Activated CD4-positive, alpha-beta T cell treated with anti-CD3 and anti-CD28 coated beads, Interleukin-2, amount 10 ng/mL, durations not matched to agents 7 days and 5 days (primary cell): Measurements from ENCODE around the gene ELMO1. TPM values are rescaled to one million over a fixed set of nuclear protein-coding genes. Genes with fewer than 3 reads are reported as not detected.
A peak's percentile ranks its signal among the peaks of the same experiment; 100 is the strongest.

Source experiments
- CTCF ChIA-PET: fragments of 350-600 bp; sonication (Branson Sonifier 250); formaldehyde crosslinking; loops from one replicate; lab custom pipeline; 2021; ENCODE audit warnings: antibody characterized with exemption; lab: Charles Lee
- POLR2A ChIA-PET: fragments of 350-600 bp; sonication (Branson Sonifier 250); formaldehyde crosslinking; loops from one replicate; lab custom pipeline; 2021; ENCODE audit warnings: antibody characterized with exemption; lab: Charles Lee
- DNase-seq: peaks from one replicate; pipeline ENCODE4 v3.0.0-alpha.2; 2020
- H3K27ac Mint-ChIP-seq: one replicate; pipeline ENCODE4 v1.8.0; 2021; ENCODE audit warnings: mild to moderate bottlenecking, moderate library complexity, mixed read lengths
- H3K27me3 Mint-ChIP-seq: one replicate; pipeline ENCODE4 v1.8.0; 2021; ENCODE audit warnings: mixed read lengths
- H3K36me3 Mint-ChIP-seq: one replicate; pipeline ENCODE4 v1.8.0; 2021; ENCODE audit warnings: low read depth, mixed read lengths
- H3K4me1 Mint-ChIP-seq: one replicate; pipeline ENCODE4 v1.8.0; 2021; ENCODE audit warnings: mixed read lengths
- H3K4me3 Mint-ChIP-seq: one replicate; pipeline ENCODE4 v1.8.0; 2021; ENCODE audit warnings: mild to moderate bottlenecking, moderate library complexity, mixed read lengths
- H3K9me3 Mint-ChIP-seq: one replicate; pipeline ENCODE4 v1.8.0; 2021; ENCODE audit warnings: mixed read lengths
- total RNA-seq, 2 experiments: library from RNA; stranded (reverse); gene quantifications; one replicate each; pipeline ENCODE4 v1.2.3, GENCODE V29; 2021

ELMO1 gene
- total RNA-seq, 2 experiments from 2014 or later = 99.8 to 142 TPM

- ChIA-PET CTCF (no interaction called here), POLR2A (no interaction called here)
- Mint-ChIP-seq H3K9me3 (peaks cover 47% of the 10 kb centered on the region), H3K36me3 (peaks cover 71% of the 10 kb centered on the region), H3K4me3 (no peak overlapping the region), H3K27ac (no peak overlapping the region), H3K4me1 (no peaks in the 10 kb centered on the region), H3K27me3 (no peaks in the 10 kb centered on the region)
- DNase-seq = no peak
Observed at GRCh38 chr7:36951257-36951697, 497.4 kb downstream of the ELMO1 start.

- ChIA-PET CTCF (no interaction called here), POLR2A (no interaction called here)
- no peak overlapping the region for H3K27ac Mint-ChIP-seq
Observed at GRCh38 chr7:36949711-36950600, 498.7 kb downstream of the ELMO1 start.

GRCh38 chr7:36946401-36946739, 502.3 kb downstream of the ELMO1 start:
- peaks cover 83% of the 10 kb centered on the region for H3K36me3 Mint-ChIP-seq
- no peak overlapping the region for H3K27ac Mint-ChIP-seq
- DNase-seq = no peak
- H3K27me3 Mint-ChIP-seq = no peaks in the 10 kb centered on the region
- POLR2A ChIA-PET = no interaction called here
- H3K9me3 Mint-ChIP-seq = peaks cover 65% of the 10 kb centered on the region
- H3K4me3 Mint-ChIP-seq = no peak overlapping the region
- H3K4me1 Mint-ChIP-seq = peaks cover 17% of the 10 kb centered on the region
- CTCF ChIA-PET = interaction anchor here (1.0 kb wide), 1 partner anchor 17 kb away, joined by 4 read pairs; no protein-coding TSS in a partner anchor

More at GRCh38 chr7:36949711-36950600, 498.7 kb downstream of the ELMO1 start:
- H3K4me1 Mint-ChIP-seq = no peaks in the 10 kb centered on the region
- peaks cover 68% of the 10 kb centered on the region for H3K36me3 Mint-ChIP-seq
- peaks cover 46% of the 10 kb centered on the region for H3K9me3 Mint-ChIP-seq
- DNase-seq = no peak
- no peak overlapping the region for H3K4me3 Mint-ChIP-seq
- no peaks in the 10 kb centered on the region for H3K27me3 Mint-ChIP-seq

- POLR2A ChIA-PET = no interaction called here
- H3K4me3 Mint-ChIP-seq = no peak overlapping the region
- CTCF ChIA-PET = interaction anchor here (0.6 to 2.9 kb wide), 2 partner anchors 16 to 495 kb away, joined by 3 to 10 read pairs; no protein-coding TSS in a partner anchor
- peaks cover 83% of the 10 kb centered on the region for H3K36me3 Mint-ChIP-seq
- DNase-seq = no peak
- H3K4me1 Mint-ChIP-seq = peaks cover 17% of the 10 kb centered on the region
- no peaks in the 10 kb centered on the region for H3K27me3 Mint-ChIP-seq
- H3K9me3 Mint-ChIP-seq = peaks cover 65% of the 10 kb centered on the region
- H3K27ac Mint-ChIP-seq = no peak overlapping the region
Observed at GRCh38 chr7:36945612-36946400, 502.9 kb downstream of the ELMO1 start.

GRCh38 chr7:36944838-36945237, 503.8 kb downstream of the ELMO1 start:
- Mint-ChIP-seq H3K27me3 (no peaks in the 10 kb centered on the region), H3K9me3 (peaks cover 72% of the 10 kb centered on the region), H3K27ac (no peak overlapping the region), H3K4me3 (no peak overlapping the region), H3K36me3 (peaks cover 83% of the 10 kb centered on the region), H3K4me1 (peaks cover 22% of the 10 kb centered on the region)
- ChIA-PET CTCF (interaction anchor here (1.6 to 2.9 kb wide), 2 partner anchors 15 to 274 kb away, joined by 3 to 10 read pairs; no protein-coding TSS in a partner anchor), POLR2A (no interaction called here)
- no peak for DNase-seq

GRCh38 chr7:36943591-36944435, 504.9 kb downstream of the ELMO1 start:
- ChIA-PET POLR2A (no interaction called here), CTCF (interaction anchor here (0.8 to 2.9 kb wide), 3 partner anchors 9 to 273 kb away, joined by 3 to 10 read pairs (median 4); no protein-coding TSS in a partner anchor)
- H3K4me3 Mint-ChIP-seq = no peak overlapping the region
- H3K27me3 Mint-ChIP-seq = no peaks in the 10 kb centered on the region
- peak overlapping the region; percentile 77 for H3K27ac Mint-ChIP-seq
- peaks cover 32% of the 10 kb centered on the region for H3K4me1 Mint-ChIP-seq
- no peak for DNase-seq
- peaks cover 79% of the 10 kb centered on the region for H3K36me3 Mint-ChIP-seq
- H3K9me3 Mint-ChIP-seq = peaks cover 74% of the 10 kb centered on the region

- peaks cover 40% of the 10 kb centered on the region for H3K4me1 Mint-ChIP-seq
- POLR2A ChIA-PET = no interaction called here
- peaks cover 79% of the 10 kb centered on the region for H3K36me3 Mint-ChIP-seq
- no peak overlapping the region for H3K4me3 Mint-ChIP-seq
- no peaks in the 10 kb centered on the region for H3K27me3 Mint-ChIP-seq
- peaks cover 75% of the 10 kb centered on the region for H3K9me3 Mint-ChIP-seq
- CTCF ChIA-PET = interaction anchor here (0.8 to 2.9 kb wide), 3 partner anchors 8 to 272 kb away, joined by 3 to 10 read pairs (median 4); no protein-coding TSS in a partner anchor
- peak overlapping the region; percentile 38 for H3K27ac Mint-ChIP-seq
- DNase-seq = no peak
Observed at GRCh38 chr7:36942955-36943354, 505.7 kb downstream of the ELMO1 start.

GRCh38 chr7:36942541-36942940, 506.1 kb downstream of the ELMO1 start:
- ChIA-PET CTCF (no interaction called here), POLR2A (no interaction called here)
- Mint-ChIP-seq H3K9me3 (peaks cover 76% of the 10 kb centered on the region), H3K36me3 (peaks cover 80% of the 10 kb centered on the region), H3K4me1 (peaks cover 44% of the 10 kb centered on the region), H3K27me3 (no peaks in the 10 kb centered on the region), H3K4me3 (no peak overlapping the region), H3K27ac (no peak overlapping the region)
- no peak for DNase-seq

GRCh38 chr7:36942025-36942424, 506.6 kb downstream of the ELMO1 start:
- ChIA-PET POLR2A (no interaction called here), CTCF (no interaction called here)
- Mint-ChIP-seq H3K27me3 (no peaks in the 10 kb centered on the region), H3K36me3 (peaks cover 80% of the 10 kb centered on the region), H3K27ac (no peak overlapping the region), H3K9me3 (peaks cover 76% of the 10 kb centered on the region), H3K4me1 (peaks cover 49% of the 10 kb centered on the region), H3K4me3 (no peak overlapping the region)
- no peak for DNase-seq

- H3K9me3 Mint-ChIP-seq = peaks cover 78% of the 10 kb centered on the region
- CTCF ChIA-PET = interaction anchor here (1.5 kb wide), 1 partner anchor 12 kb away, joined by 4 read pairs; no protein-coding TSS in a partner anchor
Observed at GRCh38 chr7:36941359-36941758, 507.3 kb downstream of the ELMO1 start.

GRCh38 chr7:36939816-36940215, 508.8 kb downstream of the ELMO1 start:
- H3K4me1 Mint-ChIP-seq = peaks cover 59% of the 10 kb centered on the region
- no peak overlapping the region for H3K4me3 Mint-ChIP-seq
- DNase-seq = no peak
- H3K9me3 Mint-ChIP-seq = peaks cover 81% of the 10 kb centered on the region
- H3K27ac Mint-ChIP-seq = peak overlapping the region; percentile 20
- peaks cover 87% of the 10 kb centered on the region for H3K36me3 Mint-ChIP-seq
- ChIA-PET CTCF (interaction anchor here (0.8 kb wide), 1 partner anchor 482 kb away, joined by 3 read pairs; no protein-coding TSS in a partner anchor), POLR2A (no interaction called here)
- H3K27me3 Mint-ChIP-seq = no peaks in the 10 kb centered on the region

More at GRCh38 chr7:36941359-36941758, 507.3 kb downstream of the ELMO1 start:
- DNase-seq = no peak
- no peak overlapping the region for H3K27ac Mint-ChIP-seq
- H3K27me3 Mint-ChIP-seq = no peaks in the 10 kb centered on the region
- no peak overlapping the region for H3K4me3 Mint-ChIP-seq
- H3K4me1 Mint-ChIP-seq = peaks cover 55% of the 10 kb centered on the region
- POLR2A ChIA-PET = no interaction called here
- peaks cover 82% of the 10 kb centered on the region for H3K36me3 Mint-ChIP-seq
